K562 (cell line): ENCODE measurements around the gene PTPRG. TPM values are rescaled to one million over a fixed set of nuclear protein-coding genes. Genes with fewer than 3 reads are reported as not detected.

Experiments
- ATAC-seq: fragments of 200-7000 bp; cut with Tn5 transposase; 3 replicates; pipeline ENCODE4 v1.9.1; 2020; ENCODE audit warnings: moderate library complexity
- BruUV-seq: library from RNA; stranded (reverse); fragments of 400-500 nt; replicated peaks from 2 replicates; lab custom pipeline; 2021; lab: Mats Ljungman, UMichigan
- CTCF ChIA-PET: fragments of 300-600 bp; formaldehyde crosslinking; extraction: SDS; loops from one replicate; lab custom pipeline; 2021; ENCODE audit warnings: low intra/inter-chr PET ratio; lab: Yijun Ruan, JAX
- POLR2A ChIA-PET: fragments of 300-600, 350-650 bp; sonication (Branson Sonifier 250); formaldehyde crosslinking; extraction: SDS; loops from one replicate; lab custom pipeline; 2021; ENCODE audit warnings: antibody characterized with exemption, inconsistent platforms; lab: Yijun Ruan, JAX
- DNase-seq, 4 experiments: peaks; one replicate each; pipeline versions ENCODE4 v3.0.0 to v3.0.0-alpha.2; 2011 to 2018; ENCODE audit warnings: low spot score in 3 of 4, mixed read lengths in 3 of 4; ENCODE audit errors: extremely low read depth in 1 of 4
- FAIRE-seq: peaks from 2 replicates; lab custom pipeline; 2011; peaks lifted over from hg19 to GRCh38; lab: Jason Lieb, UNC
- H2AFZ ChIP-seq: 2 replicates; pipeline ENCODE4 v1.6.0; 2011; ENCODE audit warnings: low read depth, low read length, control low read depth, inconsistent platforms
- H3K27ac ChIP-seq: fragments of 200-600 bp; 3 replicates; pipeline ENCODE4 v1.8.0; 2011; ENCODE audit warnings: low read depth, mild to moderate bottlenecking, control low read depth, inconsistent platforms, low read length, moderate library complexity, mixed read lengths; ENCODE audit errors: extremely low read depth
- H3K27me3 ChIP-seq, 2 experiments: fragments of 300-600 bp in 1 of 2; 2 replicates in 1 of 2; 3 replicates in 1 of 2; pipeline versions ENCODE4 v1.6.0 to v1.8.0; 2011; ENCODE audit warnings: inconsistent platforms in 2 of 2, low read length in 2 of 2, mild to moderate bottlenecking in 1 of 2, mixed read lengths in 1 of 2, moderate library complexity in 1 of 2; ENCODE audit not compliant: control insufficient read depth in 2 of 2, insufficient read depth in 2 of 2
- H3K36me3 ChIP-seq: fragments of 300-600 bp; 3 replicates; pipeline ENCODE4 v1.8.0; 2011; ENCODE audit warnings: mild to moderate bottlenecking, low read length, inconsistent platforms; ENCODE audit not compliant: control insufficient read depth, insufficient read depth
- H3K4me1 ChIP-seq, 2 experiments: fragments of 200-600 bp in 1 of 2; replicated peaks in 1 of 2; 2 replicates in 1 of 2; 3 replicates in 1 of 2; pipeline versions ENCODE4 v1.5.1 to v1.8.0; 2011; ENCODE audit warnings: inconsistent platforms in 2 of 2, low read length in 2 of 2, mild to moderate bottlenecking in 1 of 2, mixed read lengths in 1 of 2, moderate library complexity in 1 of 2; ENCODE audit not compliant: control insufficient read depth in 2 of 2, insufficient read depth in 2 of 2
- H3K4me2 ChIP-seq: 2 replicates; pipeline ENCODE4 v1.6.1; 2011; ENCODE audit warnings: low read length, control low read depth, inconsistent platforms, mixed read lengths; ENCODE audit not compliant: insufficient read depth
- H3K4me3 ChIP-seq: fragments of 200-600 bp; sonication (generic), shearing (Covaris generic); 2 replicates; pipeline ENCODE4 v1.5.1; 2016; ENCODE audit warnings: control low read depth, inconsistent platforms
- H3K79me2 ChIP-seq: fragments of 200-600 bp; 3 replicates; pipeline ENCODE4 v1.8.0; 2011; ENCODE audit warnings: low read length, inconsistent platforms; ENCODE audit not compliant: control insufficient read depth, insufficient read depth
- H3K9ac ChIP-seq, 2 experiments: 2 replicates each; pipeline versions ENCODE4 v1.6.0 to v1.6.1; 2011; ENCODE audit warnings: low read depth in 2 of 2, low read length in 2 of 2, control low read depth in 1 of 2, inconsistent platforms in 1 of 2, mild to moderate bottlenecking in 1 of 2, mixed read lengths in 1 of 2; ENCODE audit not compliant: insufficient read depth in 1 of 2
- H3K9me1 ChIP-seq: one replicate; pipeline ENCODE4 v1.6.0; 2011; ENCODE audit warnings: inconsistent platforms, mild to moderate bottlenecking, low read length, moderate library complexity; ENCODE audit not compliant: control insufficient read depth, insufficient read depth
- H3K9me3 ChIP-seq: replicated peaks from 2 replicates; pipeline ENCODE4 v1.5.1; 2011; ENCODE audit warnings: low read depth, low read length, inconsistent platforms; ENCODE audit not compliant: control insufficient read depth, insufficient read depth
- H4K20me1 ChIP-seq: replicated peaks from 2 replicates; pipeline ENCODE4 v1.6.1; 2011; ENCODE audit warnings: low read length, inconsistent platforms, mixed read lengths; ENCODE audit not compliant: control insufficient read depth, insufficient read depth
- BRCA1 ChIP-seq, 2 experiments: fragments of 450-650 bp in 1 of 2; sonication (generic) in 1 of 2; formaldehyde crosslinking in 1 of 2; IDR thresholded peaks; 2 replicates each; pipeline versions ENCODE4 v1.5.0 to v1.6.1; 2017 to 2020; ENCODE audit warnings: mild to moderate bottlenecking in 1 of 2, missing genetic modification reagents in 1 of 2
- CCAR2 ChIP-seq: fragments of 200-400 bp; formaldehyde crosslinking; IDR thresholded peaks from 2 replicates; pipeline ENCODE4 v1.6.1; 2017; ENCODE audit warnings: mild to moderate bottlenecking, low read depth, low read length
- CHD2 ChIP-seq: IDR thresholded peaks from 2 replicates; pipeline ENCODE4 v1.6.1; 2011; ENCODE audit warnings: low read depth, low read length
- ESRRA ChIP-seq: fragments of 450-650 bp; IDR thresholded peaks from 2 replicates; pipeline ENCODE4 v1.6.1; 2014; ENCODE audit warnings: low read depth, mild to moderate bottlenecking, moderate library complexity, borderline replicate concordance
- FOXM1 ChIP-seq, 2 experiments: fragments of 450-650 bp in 1 of 2; sonication (generic) in 1 of 2; formaldehyde crosslinking in 1 of 2; IDR thresholded peaks; 2 replicates each; pipeline versions ENCODE4 v1.6.1 to v1.9.0; 2017 to 2022; ENCODE audit warnings: low read depth in 2 of 2, mild to moderate bottlenecking in 2 of 2, missing genetic modification reagents in 1 of 2, moderate library complexity in 1 of 2
- KLF6 ChIP-seq: fragments of 250-450 bp; sonication (Bioruptor Pico); IDR thresholded peaks from 2 replicates; pipeline ENCODE4 v1.4.0; 2020; ENCODE audit warnings: mild to moderate bottlenecking, moderate library complexity, borderline replicate concordance
- LEF1 ChIP-seq: fragments of 450-650 bp; IDR thresholded peaks from 2 replicates; pipeline ENCODE4 v1.6.1; 2016; ENCODE audit warnings: mild to moderate bottlenecking
- PHB2 ChIP-seq: fragments of 450-650 bp; IDR thresholded peaks from 2 replicates; pipeline ENCODE4 v1.6.1; 2017; ENCODE audit warnings: low read depth
- PHF20 ChIP-seq: fragments of 450-650 bp; IDR thresholded peaks from 2 replicates; pipeline ENCODE4 v1.6.1; 2018; ENCODE audit not compliant: partially characterized antibody
- RFX1 ChIP-seq: fragments of 450-650 bp; IDR thresholded peaks from 2 replicates; pipeline ENCODE4 v1.6.1; 2016; ENCODE audit warnings: mild to moderate bottlenecking, moderate library complexity
- SRSF9 ChIP-seq: fragments of 200-400 bp; formaldehyde crosslinking; IDR thresholded peaks from 2 replicates; pipeline ENCODE4 v1.6.1; 2017; ENCODE audit warnings: low read depth, low read length, borderline replicate concordance
- U2AF1 ChIP-seq: fragments of 200-400 bp; formaldehyde crosslinking; optimal IDR thresholded peaks from 2 replicates; pipeline ENCODE3; 2017; ENCODE audit warnings: mild to moderate bottlenecking, low read depth, low read length, moderate library complexity
- ZFPM2 ChIP-seq: fragments of 250-450 bp; sonication (Bioruptor Pico); IDR thresholded peaks from 2 replicates; pipeline ENCODE4 v1.5.1; 2022; ENCODE audit warnings: mild to moderate bottlenecking
- ZNF24 ChIP-seq: fragments of 450-650 bp; IDR thresholded peaks from 2 replicates; pipeline ENCODE4 v1.6.1; 2016
- ZSCAN32 ChIP-seq: fragments of 450-650 bp; formaldehyde crosslinking; IDR thresholded peaks from 2 replicates; pipeline ENCODE4 v1.4.0; 2020; ENCODE audit warnings: mild to moderate bottlenecking, moderate library complexity
- WGBS: fragments of 100-300 bp; shearing (Covaris generic); methylation state at CpG from one replicate; pipeline ENCODE4 v1.1.6; 2016; ENCODE audit warnings: low coverage, mixed read lengths; ENCODE audit not compliant: insufficient coverage; ENCODE audit errors: missing lambda C conversion rate; 5-methylcytosine and 5-hydroxymethylcytosine counted together
- in situ Hi-C: fragments of 300-500 bp; cut with MboI; formaldehyde crosslinking; loops from 4 replicates; pipeline ENCODE4 v1.15.0; 2018; ENCODE audit warnings: inconsistent platforms, mixed read lengths
- intact Hi-C: fragments of 100-400 bp; cut with micrococcal nuclease; formaldehyde crosslinking; loops from 2 replicates; pipeline ENCODE4 v1.14.2; 2022
- polyA plus RNA-seq, 8 experiments: library from polyadenylated mRNA; depleted of rRNA in 4 of 8; stranded (reverse) in 5 of 8; unstranded in 3 of 8; fragments of >200 nt; fragmentation: Nextera tagmentation in 2 of 8; fragmentation: Illumina TruSeq in 1 of 8; extraction: Ambion mirVana in 2 of 8; extraction: Trizol in 1 of 8; gene quantifications; 2 replicates each; pipeline versions ENCODE4 v1.2.1 to v1.2.3, GENCODE V29; 2011 to 2014; ENCODE audit warnings: inconsistent platforms in 1 of 8, missing spikeins in 1 of 8
- total RNA-seq, 7 experiments: library from RNA; depleted of rRNA in 6 of 7; stranded (reverse); fragments of >200 nt in 6 of 7; fragmentation: Illumina TruSeq in 2 of 7; extraction: Trizol in 2 of 7; gene quantifications; 2 replicates each; pipeline versions ENCODE4 v1.2.1 to v1.2.3, GENCODE V29; 2011 to 2021; ENCODE audit warnings: low replicate concordance in 1 of 7
- TF ChIP-seq, protein P1 (sequence below): fragments of 250-450 bp; sonication (Bioruptor Pico); IDR thresholded peaks from 2 replicates; pipeline ENCODE4 v1.8.0; 2022; ENCODE audit warnings: moderate library complexity, mild to moderate bottlenecking, inconsistent platforms

PTPRG gene
- total and polyA plus RNA-seq, 9 of the 15 experiments (the other 6 are each of a cell fraction or from before 2014, with no cell fraction given), result 0.16 TPM; not detected in 8

DNA sequence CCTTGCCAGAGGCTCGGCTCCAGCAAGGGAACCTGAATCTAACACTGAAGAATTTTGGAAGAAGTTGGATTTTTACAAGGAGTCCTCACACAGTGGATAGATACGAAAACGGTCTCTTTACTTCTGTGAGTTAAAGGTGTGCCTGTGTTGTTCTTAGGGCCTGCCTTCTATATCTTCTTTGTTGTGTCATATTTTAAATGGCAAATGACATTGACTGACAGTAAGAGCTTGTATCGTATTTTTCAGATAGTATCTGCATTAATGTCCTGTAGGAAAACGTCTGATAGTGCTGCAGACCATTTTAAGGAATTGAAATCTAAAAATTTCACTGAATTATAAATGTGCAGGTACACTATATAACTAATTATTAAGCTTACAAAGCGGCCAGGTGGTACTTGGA lies 56.3 kb downstream of the PTPRG start:
- no peak overlapping the region for H3K4me3 ChIP-seq
- 0 out of 5 replicates have a peak, but pooled peaks cover 0 to 5% of the 10 kb centered on the region in 2 experiments for H3K27me3 ChIP-seq
- CTCF ChIA-PET, result no interaction called here
- FAIRE-seq, result no peak
- BruUV-seq, result no TSS peak
- intact Hi-C loops, result no loop called here
- H3K9me3 ChIP-seq, result no peaks in the 10 kb centered on the region
- H3K27ac ChIP-seq, result no peak overlapping the region
- no peaks in the 10 kb centered on the region for H3K9me1 ChIP-seq
- no peaks in the 10 kb centered on the region for H3K79me2 ChIP-seq
- in situ Hi-C loops, result no loop called here
- H3K9ac ChIP-seq, result no peak overlapping the region
- no peak for ATAC-seq
- H3K36me3 ChIP-seq, result no peaks in the 10 kb centered on the region
- no peak overlapping the region for H2AFZ ChIP-seq
- no peaks in the 10 kb centered on the region for H3K4me1 ChIP-seq
- no peak for TF ChIP-seq RFX1
- TF ChIP-seq U2AF1, result no peak
- no peak for TF ChIP-seq PHF20
- no peak for TF ChIP-seq CCAR2
- TF ChIP-seq, protein P1, sequence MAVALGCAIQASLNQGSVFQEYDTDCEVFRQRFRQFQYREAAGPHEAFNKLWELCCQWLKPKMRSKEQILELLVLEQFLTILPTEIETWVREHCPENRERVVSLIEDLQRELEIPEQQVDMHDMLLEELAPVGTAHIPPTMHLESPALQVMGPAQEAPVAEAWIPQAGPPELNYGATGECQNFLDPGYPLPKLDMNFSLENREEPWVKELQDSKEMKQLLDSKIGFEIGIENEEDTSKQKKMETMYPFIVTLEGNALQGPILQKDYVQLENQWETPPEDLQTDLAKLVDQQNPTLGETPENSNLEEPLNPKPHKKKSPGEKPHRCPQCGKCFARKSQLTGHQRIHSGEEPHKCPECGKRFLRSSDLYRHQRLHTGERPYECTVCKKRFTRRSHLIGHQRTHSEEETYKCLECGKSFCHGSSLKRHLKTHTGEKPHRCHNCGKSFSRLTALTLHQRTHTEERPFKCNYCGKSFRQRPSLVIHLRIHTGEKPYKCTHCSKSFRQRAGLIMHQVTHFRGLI, result no peak
- no peak for TF ChIP-seq ZFPM2
- TF ChIP-seq SRSF9, result no peak
- no peak for TF ChIP-seq LEF1
- TF ChIP-seq BRCA1 (IDR thresholded peaks at IDR 0.05), result no peak
- no peak for TF ChIP-seq BRCA1 (CRISPR knock-in tag; IDR thresholded peaks at IDR 0.05)
- TF ChIP-seq ZNF24, result no peak
- no peak for TF ChIP-seq CHD2
- no peak for TF ChIP-seq FOXM1 (IDR thresholded peaks at IDR 0.05; ENCODE audit: low read depth)
- no peak for TF ChIP-seq FOXM1 (CRISPR knock-in tag; IDR thresholded peaks at IDR 0.05; ENCODE audit: low read depth)
- TF ChIP-seq KLF6 (CRISPR knock-in tag), result no peak
- TF ChIP-seq ESRRA, result no peak
- no peak for TF ChIP-seq PHB2
- TF ChIP-seq ZSCAN32, result no peak
- TF ChIP-seq, all 486 proteins: peak for 0
- WGBS, result 2% methylated on average over 5 of the region's 6 CpGs
- Histone ChIP-seq H3K4me2 (no peak overlapping the region), H4K20me1 (no peaks in the 10 kb centered on the region)
- DNase-seq, result no peak
- POLR2A ChIA-PET, result no interaction called here
